Parathyroid adenoma (tissue), 2 donors: ENCODE data around the gene RASGRP4.
"Not testable (repeated sequence)": the region's sequence is repeated elsewhere in the genome, so short reads cannot be mapped to it uniquely, and the experiment has no call there.

Experiments
- H2AFZ ChIP-seq: fragments of 300-600 bp; sonication (generic); one replicate; pipeline ENCODE4 v1.7.0; 2017; ENCODE audit warnings: antibody characterized with exemption, mild to moderate bottlenecking
- H3K27ac ChIP-seq: fragments of 300-600 bp; sonication (generic); one replicate; pipeline ENCODE4 v1.7.0; 2017
- H3K27me3 ChIP-seq: fragments of 300-600 bp; sonication (generic); one replicate; pipeline ENCODE4 v1.7.0; 2017; ENCODE audit warnings: low read length; ENCODE audit not compliant: control insufficient read depth, insufficient read depth
- H3K36me3 ChIP-seq: fragments of 300-600 bp; sonication (generic); one replicate; pipeline ENCODE4 v1.7.0; 2017; ENCODE audit warnings: low read length; ENCODE audit not compliant: control insufficient read depth, insufficient read depth
- H3K4me1 ChIP-seq: fragments of 300-600 bp; sonication (generic); one replicate; pipeline ENCODE4 v1.7.0; 2017; ENCODE audit warnings: control low read depth
- H3K4me2 ChIP-seq: fragments of 300-600 bp; sonication (generic); one replicate; pipeline ENCODE4 v1.7.0; 2017; ENCODE audit warnings: low read length
- H3K4me3 ChIP-seq: fragments of 300-600 bp; sonication (generic); one replicate; pipeline ENCODE4 v1.7.0; 2017; ENCODE audit warnings: low read depth, low read length
- H3K79me2 ChIP-seq: fragments of 300-600 bp; sonication (generic); one replicate; pipeline ENCODE4 v1.7.0; 2017; ENCODE audit warnings: control low read depth
- H3K9ac ChIP-seq: fragments of 300-600 bp; sonication (generic); one replicate; pipeline ENCODE4 v1.7.0; 2017; ENCODE audit warnings: mild to moderate bottlenecking
- H3K9me3 ChIP-seq: fragments of 300-600 bp; sonication (generic); one replicate; pipeline ENCODE4 v1.7.0; 2017; ENCODE audit warnings: low read length; ENCODE audit not compliant: control insufficient read depth
- CTCF ChIP-seq: fragments of 300-600 bp; sonication (generic); IDR thresholded peaks from one replicate; pipeline ENCODE4 v1.7.0; 2017; ENCODE audit warnings: antibody characterized with exemption, mild to moderate bottlenecking
- donor health status: primary hyperparathyroidism.

RASGRP4 gene

GRCh38 chr19:38425810-38426466 is at the start of gene RASGRP4:
Gene RASGRP4, minus strand, starts transcription at chr19:38426219. Its CDS starts 128 bp downstream, at chr19:38426091.
- H3K9ac ChIP-seq: no peak within 1 kb of the TSS
- no peak within 1 kb of the TSS for H2AFZ ChIP-seq
- H3K27me3 ChIP-seq: no peaks in the 10 kb centered on the region
- H3K79me2 ChIP-seq: no peaks in the 10 kb centered on the region
- no peaks in the 10 kb centered on the region for H3K4me1 ChIP-seq
- no peak within 1 kb of the TSS for H3K4me3 ChIP-seq
- no peak within 1 kb of the TSS for H3K27ac ChIP-seq
- H3K36me3 ChIP-seq: no peaks in the 10 kb centered on the region
- H3K9me3 ChIP-seq: no peaks in the 10 kb centered on the region
- no peak within 1 kb of the TSS for H3K4me2 ChIP-seq
- no peak for TF ChIP-seq CTCF

GRCh38 chr19:38475176-38475575 is 49.2 kb upstream of the RASGRP4 start:
- Histone ChIP-seq H3K79me2 (no peaks in the 10 kb centered on the region), H3K36me3 (no peaks in the 10 kb centered on the region), H3K9me3 (no peaks in the 10 kb centered on the region), H2AFZ (no peak overlapping the region), H3K27ac (no peak overlapping the region), H3K27me3 (no peaks in the 10 kb centered on the region), H3K9ac (no peak overlapping the region), H3K4me2 (no peak overlapping the region), H3K4me3 (no peak overlapping the region), H3K4me1 (no peaks in the 10 kb centered on the region)
- no peak for TF ChIP-seq CTCF

GRCh38 chr19:38473201-38473600 is 47.2 kb upstream of the RASGRP4 start:
- H3K27ac ChIP-seq: no peak overlapping the region
- no peak overlapping the region for H3K4me2 ChIP-seq
- no peak overlapping the region for H2AFZ ChIP-seq
- no peak overlapping the region for H3K4me3 ChIP-seq
- no peaks in the 10 kb centered on the region for H3K36me3 ChIP-seq
- TF ChIP-seq CTCF: no peak
- H3K9me3 ChIP-seq: no peaks in the 10 kb centered on the region
- H3K4me1 ChIP-seq: no peaks in the 10 kb centered on the region
- H3K79me2 ChIP-seq: no peaks in the 10 kb centered on the region
- no peaks in the 10 kb centered on the region for H3K27me3 ChIP-seq
- no peak overlapping the region for H3K9ac ChIP-seq

- not testable (repeated sequence) for H3K4me2 ChIP-seq, H3K27ac ChIP-seq, H3K27me3 ChIP-seq
Measured at GRCh38 chr19:38472725-38473124, 46.7 kb upstream of the RASGRP4 start.

GRCh38 chr19:38470788-38471480 is 44.9 kb upstream of the RASGRP4 start:
- H2AFZ ChIP-seq: no peak overlapping the region
- no peak overlapping the region for H3K4me2 ChIP-seq
- no peaks in the 10 kb centered on the region for H3K27me3 ChIP-seq
- H3K4me1 ChIP-seq: no peaks in the 10 kb centered on the region
- no peak overlapping the region for H3K27ac ChIP-seq
- no peak overlapping the region for H3K9ac ChIP-seq
- no peak for TF ChIP-seq CTCF
- H3K79me2 ChIP-seq: no peaks in the 10 kb centered on the region
- no peak overlapping the region for H3K4me3 ChIP-seq
- no peaks in the 10 kb centered on the region for H3K9me3 ChIP-seq
- no peaks in the 10 kb centered on the region for H3K36me3 ChIP-seq

More at GRCh38 chr19:38472725-38473124, 46.7 kb upstream of the RASGRP4 start:
- not testable (repeated sequence) for H3K79me2 ChIP-seq, H3K36me3 ChIP-seq, H3K4me1 ChIP-seq, H2AFZ ChIP-seq, H3K9ac ChIP-seq, H3K4me3 ChIP-seq, H3K9me3 ChIP-seq
